GM21515 (cell line): Measurements from ENCODE around the gene RNF145.
"Not testable (repeated sequence)": the region's sequence is repeated elsewhere in the genome, so short reads cannot be mapped to it uniquely, and the experiment has no call there.

Experiments used
- ATAC-seq: cut with Tn5 transposase; IDR thresholded peaks from one replicate; pipeline ENCODE4 v1.9.1; 2021; ENCODE audit not compliant: unreplicated experiment

The RNF145 gene

GRCh38 chr5:159121061-159121460, 88.3 kb downstream of the RNF145 start:
- ATAC-seq: no peak

GRCh38 chr5:159120446-159120845, 88.9 kb downstream of the RNF145 start:
- no peak for ATAC-seq

GRCh38 chr5:159119842-159120241, 89.5 kb downstream of the RNF145 start:
- ATAC-seq: not testable (repeated sequence)

- not testable (repeated sequence) for ATAC-seq
Observed at GRCh38 chr5:159118958-159119659, 90.2 kb downstream of the RNF145 start.

GRCh38 chr5:159113405-159113804, 95.9 kb downstream of the RNF145 start:
- ATAC-seq: no peak

- ATAC-seq: no peak
Observed at GRCh38 chr5:159112436-159112835, 96.9 kb downstream of the RNF145 start.
